Measurements from ENCODE around the gene PHACTR1.

Gene PHACTR1

GRCh38 chr6:12957321-12958051, 240.9 kb downstream of the PHACTR1 start:
- peak; percentile 82 for DNase-seq

GRCh38 chr6:12958052-12958706, 241.6 kb downstream of the PHACTR1 start:
- no peak for DNase-seq

GRCh38 chr6:12961761-12962160, 245.2 kb downstream of the PHACTR1 start:
- DNase-seq: no peak

GRCh38 chr6:12962529-12962928, 246.0 kb downstream of the PHACTR1 start:
- DNase-seq: no peak

- peak; percentile 53 for DNase-seq
Observed at GRCh38 chr6:12962987-12963386, 246.4 kb downstream of the PHACTR1 start.

GRCh38 chr6:12963567-12963966, 247.0 kb downstream of the PHACTR1 start:
- DNase-seq: no peak

- DNase-seq: peak; percentile 69
Observed at GRCh38 chr6:12967686-12968085, 251.1 kb downstream of the PHACTR1 start.

GRCh38 chr6:12968290-12968689, 251.7 kb downstream of the PHACTR1 start:
- peak; percentile 56 for DNase-seq

GRCh38 chr6:12968839-12969558, 252.4 kb downstream of the PHACTR1 start:
- DNase-seq: no peak

- no peak for DNase-seq
Observed at GRCh38 chr6:12969966-12970365, 253.4 kb downstream of the PHACTR1 start.

- DNase-seq: peak; percentile 35
Observed at GRCh38 chr6:12973386-12973785, 256.8 kb downstream of the PHACTR1 start.

- peak; percentile 65 for DNase-seq
Observed at GRCh38 chr6:12974551-12974950, 258.0 kb downstream of the PHACTR1 start.

GRCh38 chr6:12976366-12976765, 259.8 kb downstream of the PHACTR1 start:
- no peak for DNase-seq

- DNase-seq: no peak
Observed at GRCh38 chr6:12977206-12977605, 260.6 kb downstream of the PHACTR1 start.

GRCh38 chr6:12977806-12978205, 261.2 kb downstream of the PHACTR1 start:
- no peak for DNase-seq

- DNase-seq: no peak
Observed at GRCh38 chr6:12980741-12981140, 264.2 kb downstream of the PHACTR1 start.

GRCh38 chr6:12984776-12985175, 268.2 kb downstream of the PHACTR1 start:
- no peak for DNase-seq

GRCh38 chr6:12987783-12988182, 271.2 kb downstream of the PHACTR1 start:
- DNase-seq: no peak

- DNase-seq: no peak
Observed at GRCh38 chr6:12990162-12990561, 273.6 kb downstream of the PHACTR1 start.

- no peak for DNase-seq
Observed at GRCh38 chr6:12991435-12991834, 274.9 kb downstream of the PHACTR1 start.

- no peak for DNase-seq
Observed at GRCh38 chr6:12992770-12993169, 276.2 kb downstream of the PHACTR1 start.

GRCh38 chr6:12993283-12993898, 276.8 kb downstream of the PHACTR1 start:
- DNase-seq: no peak

GRCh38 chr6:12995419-12995818, 278.9 kb downstream of the PHACTR1 start:
- DNase-seq: no peak
